Measurements from ENCODE around the gene THADA.

Gene THADA

DNA sequence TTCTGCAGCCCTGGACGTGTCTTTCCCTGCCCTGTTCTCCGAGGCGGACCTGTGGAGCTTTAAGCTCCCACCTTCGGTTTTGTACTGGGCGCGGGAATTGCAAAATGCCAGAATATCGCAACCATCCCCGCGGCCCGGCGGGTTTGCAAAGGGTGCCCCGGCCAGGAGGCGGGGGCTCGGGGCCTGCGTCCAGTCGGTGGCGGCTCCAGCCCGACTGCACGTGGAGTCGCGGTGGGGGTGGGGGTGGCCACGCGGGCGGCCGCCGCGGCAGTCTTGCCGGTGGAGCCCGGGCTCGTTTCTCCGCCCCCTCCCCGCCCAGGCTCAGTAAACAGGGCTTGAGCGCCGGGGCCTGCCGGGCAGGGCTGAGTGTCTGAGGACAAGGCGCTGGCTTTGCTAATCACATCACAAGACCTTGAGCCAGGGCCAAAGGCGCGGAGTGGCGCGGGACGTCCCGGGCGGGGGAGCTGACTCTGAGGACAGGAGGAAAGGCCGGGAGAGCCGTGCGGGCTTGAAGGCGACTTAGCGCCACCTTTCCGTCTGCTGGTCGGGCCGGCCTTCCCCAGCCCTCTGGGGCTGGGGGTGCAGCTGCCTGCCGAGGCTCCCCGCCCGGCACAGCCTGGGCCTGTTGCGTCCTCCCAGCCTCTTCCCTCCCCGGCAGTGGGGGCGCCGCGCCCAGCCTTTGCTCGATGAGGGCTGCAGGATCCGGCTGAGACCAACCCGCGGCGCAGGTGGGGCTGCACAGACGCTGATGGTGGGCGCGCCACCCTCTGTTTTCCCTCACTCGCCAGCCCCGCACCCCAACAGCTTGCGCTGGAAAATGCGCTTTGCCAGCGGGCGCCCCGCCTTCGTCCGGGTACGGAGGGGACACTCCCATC is 368.6 kb downstream of the THADA start:
- DNase-seq = peak; percentile 54 to 71

DNA sequence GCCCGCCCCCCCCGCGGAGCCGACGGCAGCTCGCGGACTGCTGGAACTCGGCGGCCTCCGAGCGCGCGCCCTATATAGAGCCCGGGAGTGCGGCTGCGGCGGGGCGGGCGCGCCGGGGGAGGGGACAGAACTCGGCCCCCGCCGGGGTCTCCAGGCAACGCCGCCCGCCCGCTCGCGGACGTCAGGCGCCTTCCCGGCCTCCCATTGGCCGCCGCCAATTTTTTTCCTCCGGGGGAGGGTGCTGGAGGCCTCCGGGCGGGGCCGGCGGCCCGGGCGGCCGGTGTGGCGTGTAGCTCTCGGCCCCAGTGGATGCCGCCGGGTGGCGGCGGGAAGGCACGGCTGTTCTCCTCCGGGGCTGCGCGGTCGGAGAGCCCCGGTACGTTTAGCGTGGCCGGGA is 369.3 kb downstream of the THADA start, which contains the start of gene ZFP36L2:
TSS of gene ZFP36L2 (minus strand) at position 49 of the 397 bp plus-strand sequence. CDS start 291 bp downstream, outside the sequence.
- DNase-seq = peak; percentile 93 to 96

DNA sequence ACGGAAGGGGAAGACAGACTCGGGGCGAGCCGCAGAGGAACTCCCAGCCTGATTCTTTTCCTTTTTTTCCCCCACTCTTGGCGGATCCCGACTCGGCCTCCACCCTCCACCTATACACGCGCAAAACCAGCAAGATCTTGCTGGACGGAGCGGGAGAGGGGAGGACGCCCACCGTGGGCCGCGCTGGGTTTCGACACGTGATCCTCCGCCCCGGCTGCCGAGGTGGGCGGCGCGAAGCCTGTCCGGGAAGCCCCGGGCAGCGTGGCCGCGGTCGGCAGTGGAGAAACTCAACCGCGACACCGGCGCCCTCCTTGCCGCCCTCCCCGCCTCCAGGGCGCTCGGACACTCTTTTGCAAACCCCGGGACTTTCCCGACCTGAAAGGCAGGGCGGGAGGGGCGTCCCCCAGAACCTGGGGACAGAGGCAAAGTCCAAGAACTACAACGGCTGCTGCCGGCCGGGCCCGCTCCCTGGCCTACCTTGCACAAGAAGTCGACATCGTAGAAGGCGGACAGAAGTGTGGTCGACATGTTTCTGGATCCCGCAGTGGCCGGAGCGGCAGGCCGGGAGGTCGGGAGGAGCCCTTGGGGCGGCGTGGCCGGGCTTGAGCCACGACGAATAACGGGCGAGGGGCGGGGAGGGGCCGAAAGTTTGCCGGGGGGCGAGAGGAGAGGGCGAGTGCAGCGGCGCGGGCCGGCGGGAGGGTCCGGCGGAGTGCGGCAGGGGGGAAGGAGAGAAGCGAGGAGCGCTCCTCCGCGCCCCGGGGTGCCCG is 369.9 kb downstream of the THADA start:
- peak; percentile 50 to 60 for DNase-seq

DNA sequence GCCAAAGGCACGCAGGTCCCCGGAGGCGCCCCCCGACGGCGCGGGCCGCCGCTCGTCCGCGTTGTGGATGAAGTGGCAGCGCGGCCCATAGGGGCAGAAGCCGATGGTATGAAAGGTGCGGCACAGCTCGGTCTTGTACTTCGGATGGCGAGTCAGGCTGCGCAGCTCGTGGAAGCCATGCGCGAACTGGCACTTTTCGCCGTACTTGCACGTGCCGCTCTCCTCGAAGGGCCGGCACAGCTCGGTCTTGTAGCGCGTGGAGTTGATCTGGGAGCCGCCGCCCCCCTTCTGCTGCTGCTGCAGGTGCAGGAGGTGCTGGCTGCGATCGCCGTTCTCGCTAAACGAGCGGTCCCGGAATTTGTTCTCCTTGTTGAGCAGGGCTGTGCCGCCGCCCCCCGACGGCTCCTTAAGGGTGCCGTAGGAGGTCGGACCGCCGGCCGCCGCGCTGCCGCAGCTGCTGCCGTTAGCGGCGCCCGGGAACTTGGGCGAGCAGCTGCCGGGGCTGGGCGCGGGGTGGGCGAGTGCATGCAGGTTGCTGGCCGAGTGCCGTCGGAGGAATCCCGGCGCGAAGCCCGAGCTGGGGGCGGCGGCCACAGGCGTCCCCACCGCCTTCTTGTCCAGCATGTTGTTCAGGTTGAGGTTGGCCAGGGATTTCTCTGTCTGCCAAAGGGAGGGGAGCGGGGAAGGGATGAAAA is 370.6 kb downstream of the THADA start:
- DNase-seq = peak; percentile 53 to 66

DNA sequence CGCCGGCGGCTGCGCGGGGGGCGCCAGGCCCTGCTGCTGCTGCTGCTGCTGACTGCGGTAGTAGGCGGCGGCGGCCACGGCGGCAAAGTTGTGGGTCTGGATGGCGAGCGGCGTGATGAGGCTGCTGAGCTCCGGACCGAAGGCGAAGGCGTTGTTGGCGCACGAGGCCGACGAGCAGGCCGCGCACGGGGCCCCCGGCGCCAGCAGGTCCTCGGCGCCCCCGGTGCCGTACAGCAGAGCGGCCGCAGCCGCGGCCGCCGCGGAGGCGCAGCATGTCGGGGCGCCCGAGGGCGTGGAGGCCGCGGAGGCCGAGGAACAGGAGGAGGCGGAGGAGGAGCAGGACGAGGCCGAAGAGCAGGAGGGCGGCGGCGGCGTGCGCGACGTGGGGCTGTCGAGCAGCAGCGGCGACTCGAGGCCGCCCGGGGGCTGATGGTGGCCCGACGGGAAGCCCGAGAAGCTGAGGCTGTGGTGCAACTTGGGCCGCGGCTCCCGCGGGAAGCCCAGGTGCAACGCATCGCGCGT is 371.2 kb downstream of the THADA start:
- DNase-seq = peak; percentile 25 to 41

DNA sequence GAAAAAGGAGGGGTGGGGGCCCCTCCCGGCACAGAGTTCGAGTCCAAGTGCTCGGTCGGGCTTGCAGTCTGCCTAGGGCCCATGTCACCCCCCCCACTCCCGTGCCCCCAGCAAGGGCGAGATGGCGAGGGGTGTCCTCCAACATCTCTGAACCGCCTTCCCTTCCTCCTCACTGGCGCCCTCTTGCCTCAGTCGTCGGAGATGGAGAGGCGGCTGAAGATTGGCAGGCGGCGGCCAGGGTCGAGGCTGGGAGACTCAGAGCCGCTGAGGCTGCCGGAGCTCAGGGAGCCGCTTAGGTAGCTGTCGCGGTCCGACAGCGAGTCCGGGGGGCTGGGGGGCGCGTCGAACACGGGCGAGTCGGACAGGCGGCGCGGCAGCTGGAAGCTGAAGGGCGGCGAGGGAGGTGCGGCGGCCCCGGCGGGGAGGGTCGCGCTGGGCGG is 371.7 kb downstream of the THADA start:
- DNase-seq = peak; percentile 66 to 73

DNA sequence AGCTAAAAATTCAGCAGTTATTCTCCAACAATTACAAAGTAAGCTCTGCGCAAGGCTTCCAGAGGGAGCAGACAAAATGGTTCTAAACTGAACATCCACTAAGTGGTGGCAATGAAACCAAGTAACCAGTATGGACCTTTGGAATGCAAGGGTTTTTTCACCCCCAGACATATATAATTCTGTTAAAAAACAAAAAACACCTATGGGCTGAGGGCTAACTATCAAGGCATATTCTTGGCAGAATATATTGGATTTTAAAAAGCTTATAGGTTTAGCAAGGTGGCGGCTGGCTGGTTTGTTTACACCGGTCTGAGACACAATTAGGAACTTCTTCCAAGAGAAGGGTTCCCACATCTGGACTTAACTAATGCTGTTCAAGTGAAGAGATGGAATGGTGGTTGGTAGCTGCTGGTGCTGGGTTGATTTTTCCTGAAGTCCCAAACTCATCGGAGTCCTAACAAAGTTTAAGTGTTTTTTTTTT is 372.3 kb downstream of the THADA start:
- DNase-seq = no peak

DNA sequence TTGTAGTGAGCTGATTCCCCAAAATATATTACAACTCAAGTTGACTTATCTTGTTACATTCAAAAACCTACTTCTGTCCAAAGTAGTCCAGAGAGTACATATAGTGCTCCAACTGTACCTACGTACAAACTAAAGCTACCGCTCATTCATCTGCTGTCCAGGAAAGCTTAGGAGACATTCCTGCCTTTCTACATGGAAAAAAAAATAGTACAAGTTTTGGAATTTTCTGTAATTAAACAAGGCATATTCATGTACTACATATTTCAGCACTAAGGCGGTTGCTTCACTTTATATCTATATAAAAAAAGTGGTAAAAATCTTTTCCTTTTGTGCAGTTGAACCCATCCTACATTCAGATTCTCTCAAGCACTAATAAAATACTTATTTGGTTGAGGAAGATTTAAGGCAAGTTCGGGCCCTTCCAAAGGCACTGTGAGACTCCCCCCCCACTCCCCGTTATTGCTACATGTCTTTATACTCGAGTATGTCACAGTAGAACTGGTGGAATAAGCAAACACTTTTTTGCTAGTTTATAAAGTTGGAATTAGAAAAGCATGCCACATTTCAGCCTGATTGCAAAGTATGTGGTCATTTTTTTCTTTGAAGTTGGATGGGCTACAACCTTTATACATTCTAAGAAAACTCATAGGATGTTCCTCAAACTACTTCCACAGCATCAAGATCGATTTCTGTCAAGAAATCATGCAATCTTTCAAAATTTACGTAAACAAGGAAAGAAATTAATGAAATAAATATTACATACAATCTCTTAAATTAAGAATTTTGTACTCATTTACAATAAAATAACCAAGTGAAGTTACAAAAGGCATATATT is 373.1 kb downstream of the THADA start:
- DNase-seq = no peak

DNA sequence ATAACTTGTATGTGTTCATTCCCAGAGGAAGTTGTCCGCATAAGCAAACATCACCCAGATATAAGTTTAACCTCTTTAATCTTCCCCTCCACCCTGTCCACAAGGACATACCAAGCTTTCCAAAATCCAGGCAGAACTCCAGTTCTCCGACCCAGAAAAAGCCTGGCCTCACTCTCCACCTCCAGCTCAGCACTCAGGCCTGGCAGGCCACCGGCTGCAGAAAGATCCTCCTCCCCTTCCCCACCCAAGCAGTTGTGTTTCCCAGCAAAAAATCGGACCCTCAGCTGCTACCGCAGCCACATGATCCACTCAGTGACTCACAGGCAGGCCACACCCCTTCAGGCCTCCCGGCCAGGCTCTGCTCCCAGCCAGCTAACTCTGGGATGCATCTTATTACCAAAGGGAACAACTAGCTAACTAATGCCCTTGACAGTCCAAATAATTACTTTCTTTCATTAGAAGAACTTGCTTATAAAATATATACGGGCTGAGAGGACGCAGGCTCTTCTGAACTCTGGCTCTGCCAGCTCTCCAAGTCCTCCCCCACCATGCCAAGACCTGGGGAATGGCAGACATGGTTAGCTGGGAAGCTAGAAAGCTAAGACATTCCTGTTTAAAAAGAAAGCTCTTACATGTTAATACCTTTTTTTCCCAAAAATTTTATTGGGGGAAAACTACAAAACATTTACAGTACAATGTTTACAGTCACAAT is 373.9 kb downstream of the THADA start:
- DNase-seq = peak in 1 of 2 donors; percentile 29

DNA sequence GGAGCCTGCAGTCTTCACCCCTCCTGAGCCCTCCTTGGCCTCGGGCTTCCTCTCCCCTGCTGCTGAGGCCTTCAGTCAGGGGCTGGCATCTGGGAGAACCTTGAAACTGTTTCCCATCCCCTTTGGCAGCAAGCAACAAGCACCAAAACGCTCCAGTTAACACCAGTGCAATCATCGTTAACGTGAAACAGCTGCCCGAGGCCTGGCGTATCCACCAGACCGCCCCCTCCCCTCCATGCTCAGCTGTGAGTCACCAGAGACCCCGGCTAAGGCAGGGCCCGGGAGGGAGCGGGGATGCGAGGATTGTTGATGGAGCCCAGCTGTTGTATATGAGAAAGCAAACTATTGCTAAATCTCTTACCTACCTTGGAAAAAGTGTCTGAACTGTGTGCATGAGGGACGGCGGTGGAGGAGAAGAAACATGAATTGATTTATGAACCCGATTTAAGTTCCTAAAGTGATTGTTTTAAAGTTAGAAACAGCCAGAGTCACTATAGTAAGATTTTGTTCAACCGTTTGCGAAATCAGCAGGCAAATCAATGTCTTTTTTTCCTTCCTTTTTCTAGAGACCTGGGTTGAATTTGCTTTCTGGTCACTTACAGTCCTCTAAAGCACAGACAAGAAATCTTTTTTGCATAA is 374.6 kb downstream of the THADA start:
- peak in 1 of 2 donors; percentile 26 for DNase-seq

DNA sequence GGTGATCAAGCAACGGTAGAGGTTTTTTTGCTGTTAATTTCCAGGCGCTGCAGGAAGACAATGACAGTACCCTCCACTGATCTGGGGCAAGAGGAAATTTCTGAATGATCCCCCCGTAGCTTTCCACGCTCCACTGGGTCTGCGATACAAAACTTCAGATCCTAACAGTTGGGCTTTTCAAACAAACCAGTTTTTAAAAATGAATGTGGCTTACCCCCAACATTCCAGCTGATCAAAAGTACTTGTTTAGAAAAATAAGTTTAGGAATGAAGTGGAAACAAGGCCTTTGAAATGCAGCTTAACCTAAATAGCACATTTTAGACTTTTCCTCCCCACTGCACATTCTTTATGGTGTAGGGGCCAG is 375.1 kb downstream of the THADA start:
- no peak for DNase-seq

DNA sequence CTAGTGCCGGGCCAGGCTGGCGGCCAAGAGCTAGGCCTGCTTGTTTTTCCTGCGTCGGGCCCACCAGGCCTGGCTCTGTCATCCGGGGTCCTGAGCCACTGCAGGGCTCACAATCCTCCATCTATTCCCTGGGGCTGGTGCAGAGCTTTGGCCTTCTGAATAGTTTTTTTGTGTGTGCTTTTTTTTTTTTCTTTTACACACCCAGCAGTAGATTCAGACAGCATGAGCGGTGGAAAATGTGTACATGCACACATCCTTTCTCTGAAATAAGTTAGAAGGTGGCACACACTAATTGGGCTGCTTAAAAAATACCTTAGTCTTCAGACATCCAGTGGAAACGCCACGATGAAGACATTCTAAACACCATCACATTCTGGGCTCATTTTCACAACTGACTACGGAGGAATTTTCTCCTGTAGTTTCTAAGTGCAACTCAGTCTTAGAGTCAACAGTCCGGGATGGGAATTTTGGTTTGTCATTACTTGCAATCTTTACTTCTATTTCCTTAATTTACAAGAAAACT is 375.5 kb downstream of the THADA start:
- DNase-seq = peak in 1 of 2 donors; percentile 36

DNA sequence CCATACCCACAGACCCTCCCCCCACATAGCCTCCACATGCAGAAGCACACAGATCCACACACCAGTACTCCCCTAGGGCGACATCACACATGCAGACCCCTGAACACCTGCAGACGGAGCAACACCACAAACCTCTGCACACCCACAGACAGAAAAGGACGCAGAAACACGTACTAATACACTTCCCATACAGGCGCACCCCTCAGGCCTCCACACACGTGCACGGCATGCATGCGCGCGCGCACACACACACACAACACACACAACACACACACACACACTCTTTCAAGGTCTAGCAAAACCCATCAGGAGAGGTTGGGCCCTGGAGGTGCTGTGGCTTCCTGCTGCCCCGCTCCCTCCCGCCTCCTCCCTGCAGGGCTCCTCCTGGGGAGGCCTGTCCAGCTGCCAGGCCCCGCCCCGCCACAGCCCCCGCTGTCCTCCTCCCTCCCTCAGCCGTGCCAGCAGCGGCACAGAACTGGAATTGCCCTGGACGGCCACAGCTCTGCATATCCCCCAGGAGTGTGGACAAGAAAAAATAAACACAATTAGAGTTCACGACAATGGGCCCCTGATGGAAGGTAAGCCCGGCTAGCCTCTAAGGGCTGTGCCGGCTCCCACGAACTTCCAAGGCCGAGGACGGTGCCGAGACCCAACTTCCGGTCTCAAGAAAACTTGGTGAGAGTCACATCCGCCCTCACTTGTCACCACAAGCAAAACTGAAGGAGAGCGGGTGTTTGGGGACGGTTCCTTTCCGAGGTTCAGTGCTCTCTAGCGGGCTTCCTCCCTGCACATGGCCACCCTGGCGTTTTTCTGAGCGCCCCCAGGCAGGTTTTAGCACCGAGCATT is 376.2 kb downstream of the THADA start:
- DNase-seq = peak; percentile 58 to 67

DNA sequence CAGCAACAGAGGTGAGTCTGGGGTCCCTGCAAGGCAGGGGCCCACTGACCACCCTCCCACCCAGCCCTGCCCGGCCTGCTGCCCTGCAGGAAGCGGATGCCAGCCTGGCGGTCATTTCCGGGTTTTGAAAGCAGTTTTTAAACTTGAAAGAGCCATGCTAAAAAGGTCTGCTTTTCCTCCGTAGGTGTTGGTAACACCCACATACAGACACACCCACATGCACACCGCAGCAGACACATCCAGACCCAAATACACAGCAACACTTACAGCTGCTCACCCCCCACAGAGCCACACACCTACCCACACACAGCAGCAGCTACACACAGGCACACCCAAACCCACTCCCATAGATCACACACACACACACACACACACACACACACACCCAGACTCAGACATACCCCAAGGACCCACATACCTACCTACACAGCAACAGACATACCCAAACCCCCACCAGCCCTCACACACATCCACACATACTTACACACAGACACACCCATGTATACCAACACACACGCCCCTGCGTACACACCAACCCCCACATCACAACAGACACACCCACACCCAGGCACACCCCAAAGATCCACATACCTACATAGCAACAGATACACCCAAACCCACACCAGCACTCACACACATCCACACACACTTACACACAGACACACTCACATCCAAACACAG is 377.0 kb downstream of the THADA start:
- DNase-seq = peak; percentile 72 to 82

DNA sequence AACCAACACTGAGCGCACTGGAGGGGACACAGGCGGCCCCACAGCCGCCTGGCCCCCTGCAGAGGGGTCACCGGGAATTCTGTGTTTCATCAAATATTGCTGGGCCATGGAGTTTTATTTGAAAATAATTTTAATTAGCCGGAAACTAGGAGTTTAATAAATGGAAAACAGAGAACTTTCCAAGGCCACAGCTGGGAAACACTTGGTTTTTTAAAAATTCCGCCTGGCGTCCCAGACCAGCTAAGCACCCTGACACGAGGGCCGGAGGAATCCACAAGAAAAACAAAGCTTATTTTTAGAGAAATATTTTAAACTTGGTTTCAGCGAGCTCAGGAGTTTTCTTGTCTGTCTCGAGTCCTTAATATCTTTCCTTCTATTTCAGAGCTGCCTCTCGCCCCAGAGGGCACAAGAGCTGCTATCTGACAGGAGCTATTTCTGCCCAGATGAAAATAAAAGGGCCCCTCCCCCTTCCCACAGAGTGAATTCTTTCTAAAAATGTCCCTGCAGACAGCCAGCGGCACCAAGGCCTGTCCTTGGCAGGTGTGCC is 377.6 kb downstream of the THADA start:
- peak in 1 of 2 donors; percentile 37 for DNase-seq

DNA sequence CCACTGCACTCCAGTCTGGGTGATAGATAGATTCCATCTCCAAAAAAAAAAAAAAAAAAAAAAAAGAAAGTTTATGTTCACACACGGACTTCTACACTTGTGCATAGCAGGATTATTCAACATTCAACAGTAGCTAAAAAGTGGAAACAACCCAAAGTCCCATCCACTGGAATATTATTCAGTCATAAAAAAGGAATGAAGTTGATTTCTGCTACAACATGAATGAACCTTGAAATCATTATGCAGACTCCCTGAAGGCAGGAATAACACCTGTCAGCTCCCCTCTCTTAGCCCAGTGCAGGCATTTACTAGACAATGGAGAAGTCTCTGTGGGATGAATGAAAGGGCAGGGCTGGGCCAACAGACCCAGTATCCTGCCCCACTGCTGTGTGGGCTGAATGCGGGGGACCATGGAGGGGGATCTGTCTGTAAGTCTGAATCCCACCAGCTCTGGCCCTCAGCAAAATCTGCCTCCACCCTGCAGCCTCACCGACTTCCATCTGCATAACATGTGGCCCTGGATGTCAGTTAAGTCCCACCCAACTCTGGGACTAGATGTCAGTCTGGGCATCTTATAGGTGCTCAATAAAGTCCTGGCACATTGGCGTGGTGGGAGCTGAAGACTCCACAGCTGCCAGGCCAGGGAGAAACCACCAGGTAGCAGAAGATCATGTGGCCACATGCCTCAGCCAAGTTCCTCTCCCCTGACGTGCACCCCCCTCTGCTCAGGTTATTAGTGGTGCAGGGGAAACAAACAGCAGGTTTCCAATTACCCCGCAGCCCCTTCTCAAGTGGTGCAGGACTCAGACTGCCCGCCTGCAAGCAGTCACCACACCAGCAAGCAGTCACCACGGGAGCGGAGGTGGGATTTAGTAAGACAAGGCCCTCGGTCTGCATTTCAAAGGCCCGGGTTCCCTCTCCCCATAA is 378.3 kb downstream of the THADA start:
- no peak for DNase-seq

DNA sequence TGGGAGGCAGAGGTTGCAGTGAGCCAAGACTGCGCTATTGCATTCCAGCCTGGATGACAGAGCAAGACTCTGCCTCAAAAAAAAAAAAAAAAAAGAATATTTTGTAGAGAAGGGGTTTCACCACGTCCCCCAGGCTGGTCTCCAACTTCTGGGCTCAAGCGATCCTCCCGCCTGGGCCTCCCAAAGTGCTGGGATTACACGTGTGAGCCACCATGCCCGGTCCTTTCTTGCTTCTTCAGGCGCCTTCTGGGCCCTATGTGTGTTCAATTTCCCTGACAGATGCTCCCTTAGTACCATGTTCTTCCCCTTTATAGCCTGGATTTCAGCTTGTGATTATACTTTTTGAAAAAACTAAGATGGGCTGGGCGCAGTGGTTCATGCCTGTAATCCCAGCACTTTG is 379.2 kb downstream of the THADA start:
- DNase-seq = no peak

Data from activated CD4-positive, alpha-beta T cell treated with anti-CD3 and anti-CD28 coated beads for 4 hours (primary cell).